LHCN-M2 (cell line): ENCODE measurements around the gene LGALS7B. TPM values are rescaled to one million over a fixed set of nuclear protein-coding genes. Genes with fewer than 3 reads are reported as not detected.

ENCODE experiments used
- total RNA-seq: library from RNA; depleted of rRNA; stranded (reverse); fragments of >200 nt; gene quantifications from 2 replicates; pipeline ENCODE4 v1.2.3, GENCODE V29; 2014; rRNA removed

The LGALS7B gene
- total RNA-seq, 1 experiment from 2014 or later, result not detected

Other genes starting within 250 kb of the LGALS7B start
- gene MAP4K1, start 171.2 kb upstream of the LGALS7B start, total RNA-seq, result 0.19 and 2.0 TPM in 2 replicates
- 279 and 320 TPM in 2 replicates for gene EIF3K, start 170.0 kb upstream of the LGALS7B start, total RNA-seq
- 451 and 519 TPM in 2 replicates for gene ACTN4, start 141.6 kb upstream of the LGALS7B start, total RNA-seq
- gene CAPN12, start 44.7 kb upstream of the LGALS7B start, total RNA-seq, result not detected in 2 replicates
- gene LGALS7, start 15.7 kb upstream of the LGALS7B start, total RNA-seq, result not detected in 2 replicates
- gene LGALS4, start 23.7 kb downstream of the LGALS7B start, total RNA-seq, result not detected in 2 replicates
- gene ECH1, start 42.6 kb downstream of the LGALS7B start, total RNA-seq, result 28.7 and 41.0 TPM in 2 replicates
- 289 and 297 TPM in 2 replicates for gene HNRNPL, start 60.8 kb downstream of the LGALS7B start, total RNA-seq
- gene RINL, start 89.1 kb downstream of the LGALS7B start, total RNA-seq, result 0.34 TPM in 1 of 2 replicates, not detected in the other
- 64.6 and 73.2 TPM in 2 replicates for gene SIRT2, start 110.4 kb downstream of the LGALS7B start, total RNA-seq
- gene NFKBIB, start 110.8 kb downstream of the LGALS7B start, total RNA-seq, result 20.3 and 21.8 TPM in 2 replicates
- gene CCER2, start 123.0 kb downstream of the LGALS7B start, total RNA-seq, result not detected in 2 replicates
- gene SARS2, start 141.6 kb downstream of the LGALS7B start, total RNA-seq, result 29.9 and 35.9 TPM in 2 replicates
- gene MRPS12, start 141.7 kb downstream of the LGALS7B start, total RNA-seq, result 67.2 and 80.3 TPM in 2 replicates
- gene FBXO17, start 186.5 kb downstream of the LGALS7B start, total RNA-seq, result 26.3 and 31.2 TPM in 2 replicates
- gene FBXO27, start 243.3 kb downstream of the LGALS7B start, total RNA-seq, result 4.4 and 14.0 TPM in 2 replicates